Measurements from ENCODE around the gene TNFRSF1A.

Gene TNFRSF1A

GRCh38 chr12:6368906-6369525 lies 27.1 kb upstream of the TNFRSF1A start:
- no peak for DNase-seq (ENCODE audit: low spot score)
- no peak for TF ChIP-seq CTCF (IDR thresholded peaks at IDR 0.05)
- H3K4me3 ChIP-seq = no peak overlapping the region
- no peak overlapping the region for H3K27ac ChIP-seq

GRCh38 chr12:6367969-6368892 lies 26.4 kb upstream of the TNFRSF1A start:
- Histone ChIP-seq H3K27ac (no peak overlapping the region), H3K4me3 (no peak overlapping the region)
- DNase-seq (ENCODE audit: low spot score) = no peak
- TF ChIP-seq CTCF (IDR thresholded peaks at IDR 0.05) = no peak

GRCh38 chr12:6367065-6367968 lies 25.4 kb upstream of the TNFRSF1A start:
- DNase-seq (ENCODE audit: low spot score) = no peak
- TF ChIP-seq CTCF (IDR thresholded peaks at IDR 0.05) = peak; percentile 18
- Histone ChIP-seq H3K4me3 (no peak overlapping the region), H3K27ac (no peak overlapping the region)

- peak overlapping the region; percentile 75 for H3K4me3 ChIP-seq
- H3K27ac ChIP-seq = peak overlapping the region; percentile 50 to 86
- TF ChIP-seq CTCF (IDR thresholded peaks at IDR 0.05) = no peak
These were observed 22.1 kb upstream of the TNFRSF1A start for GRCh38 chr12:6364044-6364374.

GRCh38 chr12:6363330-6364043 lies 21.6 kb upstream of the TNFRSF1A start:
- peak overlapping the region; percentile 75 for H3K4me3 ChIP-seq
- H3K27ac ChIP-seq = peak overlapping the region; percentile 50 to 86
- DNase-seq (ENCODE audit: low spot score) = no peak
- no peak for TF ChIP-seq CTCF (IDR thresholded peaks at IDR 0.05)

More at GRCh38 chr12:6364044-6364374, 22.1 kb upstream of the TNFRSF1A start:
- DNase-seq (ENCODE audit: low spot score) = no peak

GRCh38 chr12:6363010-6363329 lies 21.1 kb upstream of the TNFRSF1A start:
- DNase-seq (ENCODE audit: low spot score) = no peak
- no peak for TF ChIP-seq CTCF (IDR thresholded peaks at IDR 0.05)
- Histone ChIP-seq H3K4me3 (peak overlapping the region; percentile 75), H3K27ac (peak overlapping the region in 1 of 2 donors; percentile 50)
